GM18858 (cell line): ENCODE results near the gene RASSF3.
"Not testable (repeated sequence)": the region's sequence is repeated elsewhere in the genome, so short reads cannot be mapped to it uniquely, and the experiment has no call there.

Source experiments
- ATAC-seq: cut with Tn5 transposase; IDR thresholded peaks from one replicate; pipeline ENCODE4 v1.9.1; 2021; ENCODE audit not compliant: unreplicated experiment

Gene RASSF3

GRCh38 chr12:64610079-64610659 is at the start of gene RASSF3:
Gene RASSF3, plus strand, starts transcription at chr12:64610495. Its CDS starts 138 bp downstream, at chr12:64610633.
- peak; percentile 36 for ATAC-seq

GRCh38 chr12:64561302-64562136 is 48.8 kb upstream of the RASSF3 start:
- no peak for ATAC-seq

- ATAC-seq, result no peak
Measured at GRCh38 chr12:64566122-64566521, 44.2 kb upstream of the RASSF3 start.

- ATAC-seq, result no peak
Measured at GRCh38 chr12:64566831-64567517, 43.3 kb upstream of the RASSF3 start.

GRCh38 chr12:64567570-64567969 is 42.7 kb upstream of the RASSF3 start:
- no peak for ATAC-seq

- no peak for ATAC-seq
Measured at GRCh38 chr12:64568298-64568697, 42.0 kb upstream of the RASSF3 start.

GRCh38 chr12:64569923-64570691 is 40.2 kb upstream of the RASSF3 start:
- ATAC-seq, result no peak

GRCh38 chr12:64571411-64571810 is 38.9 kb upstream of the RASSF3 start:
- ATAC-seq, result no peak

GRCh38 chr12:64572241-64572640 is 38.1 kb upstream of the RASSF3 start:
- no peak for ATAC-seq

GRCh38 chr12:64574837-64575236 is 35.5 kb upstream of the RASSF3 start:
- ATAC-seq, result no peak

GRCh38 chr12:64577046-64577445 is 33.2 kb upstream of the RASSF3 start:
- no peak for ATAC-seq

- no peak for ATAC-seq
Measured at GRCh38 chr12:64578566-64578965, 31.7 kb upstream of the RASSF3 start.

- ATAC-seq, result no peak
Measured at GRCh38 chr12:64580681-64581080, 29.6 kb upstream of the RASSF3 start.

- ATAC-seq, result no peak
Measured at GRCh38 chr12:64582114-64582513, 28.2 kb upstream of the RASSF3 start.

- ATAC-seq, result no peak
Measured at GRCh38 chr12:64582862-64583261, 27.4 kb upstream of the RASSF3 start.

- ATAC-seq, result not testable (repeated sequence)
Measured at GRCh38 chr12:64583395-64583770, 26.9 kb upstream of the RASSF3 start.

- ATAC-seq, result no peak
Measured at GRCh38 chr12:64583771-64584421, 26.4 kb upstream of the RASSF3 start.

- no peak for ATAC-seq
Measured at GRCh38 chr12:64585104-64585503, 25.2 kb upstream of the RASSF3 start.

- ATAC-seq, result no peak
Measured at GRCh38 chr12:64587447-64587846, 22.8 kb upstream of the RASSF3 start.

- ATAC-seq, result no peak
Measured at GRCh38 chr12:64590183-64590582, 20.1 kb upstream of the RASSF3 start.
